ENCODE data around the gene PLEKHA7.

The PLEKHA7 gene

GRCh38 chr11:16843294-16843693 lies 170.9 kb downstream of the PLEKHA7 start:
- DNase-seq (ENCODE audit: low read depth): no peak

- DNase-seq (ENCODE audit: low read depth): no peak
Measured at GRCh38 chr11:16841984-16842383, 172.2 kb downstream of the PLEKHA7 start.

- DNase-seq (ENCODE audit: low read depth): no peak
Measured at GRCh38 chr11:16841481-16841880, 172.7 kb downstream of the PLEKHA7 start.

- DNase-seq (ENCODE audit: low read depth): no peak
Measured at GRCh38 chr11:16840951-16841350, 173.3 kb downstream of the PLEKHA7 start.

GRCh38 chr11:16839821-16840220 lies 174.4 kb downstream of the PLEKHA7 start:
- DNase-seq (ENCODE audit: low read depth): no peak

- no peak for DNase-seq (ENCODE audit: low read depth)
Measured at GRCh38 chr11:16834384-16834783, 179.8 kb downstream of the PLEKHA7 start.

GRCh38 chr11:16833026-16833425 lies 181.2 kb downstream of the PLEKHA7 start:
- DNase-seq (ENCODE audit: low read depth): no peak

- no peak for DNase-seq (ENCODE audit: low read depth)
Measured at GRCh38 chr11:16832193-16832539, 182.0 kb downstream of the PLEKHA7 start.

- DNase-seq (ENCODE audit: low read depth): no peak
Measured at GRCh38 chr11:16831316-16832192, 182.7 kb downstream of the PLEKHA7 start.

GRCh38 chr11:16827139-16827538 lies 187.1 kb downstream of the PLEKHA7 start:
- DNase-seq (ENCODE audit: low read depth): no peak

- DNase-seq (ENCODE audit: low read depth): no peak
Measured at GRCh38 chr11:16825968-16826367, 188.2 kb downstream of the PLEKHA7 start.

GRCh38 chr11:16825101-16825500 lies 189.1 kb downstream of the PLEKHA7 start:
- no peak for DNase-seq (ENCODE audit: low read depth)

- DNase-seq (ENCODE audit: low read depth): peak; percentile 53
Measured at GRCh38 chr11:16820324-16821092, 193.7 kb downstream of the PLEKHA7 start.

- no peak for DNase-seq (ENCODE audit: low read depth)
Measured at GRCh38 chr11:16818284-16818683, 195.9 kb downstream of the PLEKHA7 start.

- no peak for DNase-seq (ENCODE audit: low read depth)
Measured at GRCh38 chr11:16817351-16817750, 196.9 kb downstream of the PLEKHA7 start.

- no peak for DNase-seq (ENCODE audit: low read depth)
Measured at GRCh38 chr11:16816358-16817270, 197.6 kb downstream of the PLEKHA7 start.

- DNase-seq (ENCODE audit: low read depth): no peak
Measured at GRCh38 chr11:16815047-16815767, 199.0 kb downstream of the PLEKHA7 start.

- no peak for DNase-seq (ENCODE audit: low read depth)
Measured at GRCh38 chr11:16814410-16815046, 199.7 kb downstream of the PLEKHA7 start.

GRCh38 chr11:16813126-16813525 lies 201.1 kb downstream of the PLEKHA7 start:
- DNase-seq (ENCODE audit: low read depth): no peak

GRCh38 chr11:16812274-16812673 lies 201.9 kb downstream of the PLEKHA7 start:
- no peak for DNase-seq (ENCODE audit: low read depth)
